IPS-NIHi11 (cell line): ENCODE measurements around the gene GAS2L1.

Experiments used
- DNase-seq: peaks from one replicate; pipeline ENCODE4 v3.0.0; 2012; ENCODE audit warnings: mixed read lengths, low spot score

Gene GAS2L1

DNA sequence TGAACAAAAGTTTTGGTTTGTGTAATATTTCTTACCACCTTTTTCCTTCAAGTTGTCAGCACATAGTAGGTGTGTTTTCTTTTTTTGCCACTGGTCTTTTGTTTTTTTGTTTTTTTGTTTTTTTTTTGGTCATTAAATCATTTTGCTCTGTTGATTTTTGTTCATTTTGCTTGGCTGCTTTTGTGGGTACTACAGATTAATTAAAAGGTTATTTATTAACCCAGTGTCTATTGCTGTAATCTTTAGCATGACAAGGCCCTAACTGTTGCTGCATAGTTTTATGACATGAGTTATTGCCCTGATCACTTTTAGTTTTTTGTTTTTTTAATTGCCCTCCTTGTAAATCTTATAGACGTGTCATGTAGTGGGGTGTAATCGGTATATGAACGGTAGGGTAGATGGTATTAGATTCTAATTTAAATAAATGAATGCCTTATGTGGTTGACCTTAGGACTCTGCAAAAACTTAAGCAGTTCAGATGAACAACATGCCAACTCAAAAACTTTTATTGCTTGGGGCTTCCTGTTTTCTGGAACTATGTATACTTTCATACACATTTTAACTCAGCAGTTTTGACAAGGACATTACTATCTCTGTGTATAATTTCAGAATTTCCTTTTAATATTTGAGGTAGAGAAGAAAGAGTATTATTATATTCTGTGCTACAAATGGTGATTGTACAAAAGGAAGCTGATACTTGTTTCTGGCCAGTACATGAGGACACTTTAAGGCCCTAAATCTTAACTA, 30.5 kb upstream of the GAS2L1 start:
- no peak for DNase-seq

DNA sequence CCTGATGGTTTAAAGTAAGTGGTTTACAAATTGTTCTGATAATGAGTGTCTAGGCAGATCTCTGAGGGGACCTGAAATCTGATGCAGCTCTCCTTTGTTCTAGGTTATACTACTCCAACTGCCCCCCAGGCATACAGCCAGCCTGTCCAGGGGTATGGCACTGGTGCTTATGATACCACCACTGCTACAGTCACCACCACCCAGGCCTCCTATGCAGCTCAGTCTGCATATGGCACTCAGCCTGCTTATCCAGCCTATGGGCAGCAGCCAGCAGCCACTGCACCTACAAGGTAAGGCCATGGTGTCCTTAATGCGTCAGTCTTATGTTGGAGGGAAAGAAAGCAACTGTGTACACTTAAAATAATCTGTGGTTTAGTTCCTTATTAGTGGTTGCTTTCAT, 28.5 kb upstream of the GAS2L1 start:
- no peak for DNase-seq

DNA sequence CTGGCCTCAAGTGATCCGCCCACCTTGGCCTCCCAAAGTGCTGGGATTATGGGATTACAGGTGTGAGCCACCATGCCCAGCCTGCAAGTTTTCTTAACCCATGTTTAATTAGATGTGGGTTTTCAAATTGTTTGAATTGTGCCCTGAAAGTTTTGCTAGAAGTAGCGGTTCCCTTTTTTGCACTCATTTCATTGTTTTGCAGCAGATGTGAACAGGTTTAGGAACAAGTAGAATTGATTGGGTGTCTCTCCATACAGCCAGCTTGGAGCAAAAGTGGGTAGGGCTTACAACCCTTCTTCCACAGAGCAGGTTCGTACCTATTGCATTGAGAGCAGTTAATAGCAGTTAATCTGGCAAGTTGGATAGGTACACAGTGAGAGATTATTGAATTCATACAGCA, 22.3 kb upstream of the GAS2L1 start:
- no peak for DNase-seq

DNA sequence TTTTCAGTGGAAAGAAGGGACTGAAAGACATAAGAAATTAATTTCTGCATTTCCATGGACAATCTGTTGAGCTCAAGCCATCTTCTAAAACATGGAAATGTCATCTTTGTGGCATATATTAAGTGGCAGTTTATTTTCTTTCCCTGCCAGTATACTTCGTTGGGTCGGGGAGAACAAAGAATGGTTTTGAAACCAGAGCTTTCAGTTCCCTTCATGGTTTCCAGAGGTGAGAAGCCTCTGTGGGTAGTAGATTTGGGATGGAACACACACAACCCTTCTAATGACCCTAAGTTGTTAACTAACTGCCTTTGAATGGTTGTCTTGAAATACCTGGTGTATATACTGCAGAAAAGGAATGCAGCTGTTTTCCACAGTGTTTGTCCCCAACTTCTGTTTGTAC, 17.6 kb upstream of the GAS2L1 start:
- no peak for DNase-seq

DNA sequence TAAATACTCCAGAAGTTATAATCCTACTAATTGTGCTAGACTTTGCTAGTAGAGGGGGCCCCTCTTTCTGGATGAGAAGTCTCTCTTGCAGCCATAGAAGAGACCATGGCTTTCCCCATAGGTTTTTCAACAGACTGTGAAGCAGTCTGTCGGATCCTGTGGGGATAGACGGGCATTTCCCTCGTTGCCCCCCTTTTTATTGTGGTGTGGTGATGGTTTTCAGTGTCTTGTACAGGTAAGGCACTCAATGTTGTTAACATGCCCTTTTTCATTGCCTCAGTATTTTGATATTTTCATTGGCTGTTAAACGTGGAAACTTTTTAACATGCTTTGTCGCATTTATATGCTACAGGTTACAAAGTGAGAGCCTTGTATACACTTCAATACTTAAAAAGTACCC, 16.4 kb upstream of the GAS2L1 start:
- DNase-seq = no peak

DNA sequence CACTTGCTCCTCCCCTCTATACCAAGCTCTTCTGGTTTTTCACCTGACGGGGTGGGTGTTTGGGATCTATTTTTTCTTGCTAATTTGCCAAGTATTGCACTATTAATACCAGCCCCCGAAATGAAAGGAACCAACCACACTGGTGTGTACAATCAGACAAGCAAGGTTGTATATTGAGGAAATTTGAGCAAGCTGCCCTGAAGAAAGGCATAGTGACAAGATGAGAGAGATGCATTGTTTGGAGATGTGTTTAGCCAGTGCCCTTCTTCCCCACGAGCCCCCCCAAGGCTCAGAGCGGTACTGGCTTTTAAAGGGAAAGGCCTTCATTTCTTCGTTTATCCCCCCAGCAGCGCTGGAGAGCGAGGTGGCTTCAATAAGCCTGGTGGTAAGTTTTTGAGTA, 15.2 kb upstream of the GAS2L1 start:
- DNase-seq = no peak

DNA sequence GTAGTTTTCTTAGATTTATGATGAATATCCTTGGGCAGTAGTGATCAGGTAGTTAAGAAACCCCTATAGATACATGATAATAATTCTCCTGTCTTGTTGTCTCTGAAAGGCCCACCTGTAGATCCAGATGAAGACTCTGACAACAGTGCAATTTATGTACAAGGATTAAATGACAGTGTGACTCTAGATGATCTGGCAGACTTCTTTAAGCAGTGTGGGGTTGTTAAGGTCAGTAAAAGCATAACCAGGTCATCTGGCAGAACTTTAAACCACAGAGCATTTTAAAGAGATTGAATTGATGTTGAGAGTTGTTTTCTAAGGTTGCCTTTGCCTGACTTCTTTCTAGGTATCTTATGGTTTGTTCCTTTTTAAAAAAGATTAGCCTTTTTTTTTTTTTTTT, 14.1 kb upstream of the GAS2L1 start:
- DNase-seq = no peak

DNA sequence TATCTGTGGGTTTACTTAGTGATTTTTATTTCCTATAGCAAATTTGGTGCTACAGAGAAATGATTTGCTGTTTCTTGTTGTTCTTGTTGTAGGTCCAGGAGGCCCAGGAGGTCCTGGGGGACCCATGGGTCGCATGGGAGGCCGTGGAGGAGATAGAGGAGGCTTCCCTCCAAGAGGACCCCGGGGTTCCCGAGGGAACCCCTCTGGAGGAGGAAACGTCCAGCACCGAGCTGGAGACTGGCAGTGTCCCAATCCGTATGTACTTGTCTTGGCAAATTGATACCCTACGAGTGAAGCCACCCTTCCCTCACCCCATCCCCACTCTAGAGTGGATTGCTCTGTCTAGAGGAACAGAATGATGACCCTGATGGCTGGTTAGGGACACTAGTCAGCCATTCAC, 7.8 kb upstream of the GAS2L1 start:
- DNase-seq = no peak

DNA sequence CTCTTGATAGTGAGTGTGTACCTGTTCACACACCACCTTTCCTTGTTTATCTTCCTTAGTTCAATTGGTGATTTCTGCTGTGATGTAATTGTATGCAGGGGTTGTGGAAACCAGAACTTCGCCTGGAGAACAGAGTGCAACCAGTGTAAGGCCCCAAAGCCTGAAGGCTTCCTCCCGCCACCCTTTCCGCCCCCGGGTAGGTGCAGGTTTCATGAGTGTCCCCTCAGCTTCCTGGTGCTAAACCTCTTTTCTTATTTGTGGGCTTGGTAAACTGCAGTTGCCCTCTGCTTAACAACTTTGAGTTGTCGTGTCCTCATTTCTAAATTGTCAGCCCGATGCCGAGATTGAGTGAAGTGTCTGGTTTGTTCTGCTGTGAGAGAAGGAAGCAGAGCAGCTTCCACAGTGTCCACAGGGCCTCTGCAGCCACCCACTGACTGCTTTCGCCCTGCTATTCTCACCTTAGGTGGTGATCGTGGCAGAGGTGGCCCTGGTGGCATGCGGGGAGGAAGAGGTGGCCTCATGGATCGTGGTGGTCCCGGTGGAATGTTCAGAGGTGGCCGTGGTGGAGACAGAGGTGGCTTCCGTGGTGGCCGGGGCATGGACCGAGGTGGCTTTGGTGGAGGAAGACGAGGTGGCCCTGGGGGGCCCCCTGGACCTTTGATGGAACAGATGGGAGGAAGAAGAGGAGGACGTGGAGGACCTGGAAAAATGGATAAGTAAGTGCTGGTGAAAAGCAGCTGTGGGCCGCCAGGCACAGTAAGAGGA, 7.1 kb upstream of the GAS2L1 start:
- no peak for DNase-seq

DNA sequence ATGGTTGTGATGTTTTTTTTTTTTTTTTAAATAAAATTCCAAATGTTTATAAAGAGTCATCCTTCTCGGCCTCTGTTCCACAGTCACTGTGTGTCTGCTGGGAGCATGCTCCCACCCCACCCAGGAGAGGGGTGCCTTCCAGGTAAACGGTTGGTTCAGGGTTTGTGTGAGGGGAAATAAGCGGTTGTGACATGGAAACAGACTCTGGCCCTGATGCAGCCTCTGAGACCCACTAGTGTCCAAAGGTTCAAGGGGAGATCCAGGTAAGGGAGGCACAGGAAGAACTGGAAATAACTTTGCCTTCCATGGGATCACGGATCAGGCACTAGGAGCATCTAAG, 6.0 kb upstream of the GAS2L1 start:
- no peak for DNase-seq

DNA sequence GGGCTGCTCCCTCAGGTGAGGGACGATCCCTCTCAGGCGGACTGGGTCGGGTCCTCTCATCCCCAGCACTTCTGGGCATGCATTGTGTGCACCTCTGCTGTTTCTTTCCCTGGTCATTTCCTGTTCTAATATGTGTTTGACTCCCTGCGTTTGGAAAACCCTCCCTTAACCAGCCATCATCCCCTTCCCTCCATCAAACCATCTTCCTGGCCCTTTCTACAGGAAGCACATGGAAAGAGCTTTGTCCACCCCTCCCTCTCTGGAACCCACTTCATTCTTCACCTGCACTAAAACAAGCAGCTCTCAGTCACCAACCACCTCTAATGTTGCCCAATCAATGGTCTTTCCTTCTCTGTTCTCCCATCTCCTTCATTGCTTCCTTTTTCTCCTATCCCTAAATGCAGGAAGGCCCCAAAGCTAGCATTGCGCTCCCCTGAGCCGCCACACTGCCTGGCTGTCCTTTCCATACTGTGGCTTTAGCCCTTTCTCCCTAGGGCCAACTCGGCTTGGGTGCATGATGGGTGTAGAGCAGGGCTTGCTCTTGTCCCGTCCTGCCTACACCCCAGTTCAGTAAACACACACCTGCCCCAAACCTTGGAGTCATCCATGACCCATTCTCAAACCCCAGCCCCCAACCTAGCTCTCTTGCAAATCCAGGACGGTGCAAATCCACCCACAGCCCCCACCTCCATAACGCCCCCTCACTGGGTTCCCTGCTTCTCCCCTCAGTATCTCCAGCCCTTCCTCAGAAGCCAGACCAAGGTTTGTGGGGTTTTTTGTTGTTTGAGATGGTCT, 5.4 kb upstream of the GAS2L1 start:
- no peak for DNase-seq

DNA sequence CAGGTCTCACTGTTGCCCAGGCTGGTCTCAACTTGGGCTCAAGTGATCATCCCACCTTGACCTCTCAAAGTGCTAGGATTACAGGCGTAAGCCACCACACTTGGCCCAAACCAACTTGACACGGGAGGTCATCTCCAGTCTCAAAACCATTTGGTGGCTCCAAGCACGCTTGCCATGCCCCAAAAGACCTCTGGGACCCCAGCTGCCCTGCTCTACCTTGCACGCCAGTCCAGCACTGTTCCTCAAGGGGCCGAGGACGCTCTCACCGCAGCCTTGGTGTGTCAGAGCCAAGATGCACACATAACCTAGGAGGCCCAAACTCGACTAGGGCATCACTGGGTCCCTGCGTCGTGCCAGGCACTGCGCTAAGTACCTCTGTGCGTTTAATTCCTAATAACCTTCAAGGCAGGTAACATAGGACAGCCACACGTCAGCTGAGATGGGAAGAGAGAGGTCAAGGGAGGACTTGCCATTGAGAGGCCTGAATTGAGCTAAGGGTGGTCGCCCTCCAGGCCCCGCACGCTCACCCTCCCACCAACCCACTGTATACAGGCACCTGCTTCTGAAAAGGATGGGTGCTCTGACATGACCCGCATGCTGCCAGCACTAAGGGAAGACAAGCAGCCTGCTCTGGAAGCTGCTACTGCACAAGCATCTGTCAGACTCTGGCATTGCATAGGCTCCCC, 4.6 kb upstream of the GAS2L1 start:
- DNase-seq = no peak

DNA sequence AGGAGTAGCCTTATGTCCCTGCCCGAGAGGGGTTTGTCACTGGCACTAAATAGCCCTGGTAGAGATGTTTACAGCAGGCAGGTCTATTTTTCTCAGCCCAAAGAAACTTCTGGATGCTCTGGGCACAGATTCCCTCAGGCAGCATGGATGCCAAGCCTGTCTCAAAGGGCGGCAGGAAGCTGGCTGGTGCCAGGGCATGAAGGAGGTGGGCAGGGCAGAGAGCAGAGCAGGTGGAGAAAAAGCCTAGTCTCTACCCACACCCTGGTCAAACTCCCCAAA, 4.1 kb upstream of the GAS2L1 start:
- no peak for DNase-seq

DNA sequence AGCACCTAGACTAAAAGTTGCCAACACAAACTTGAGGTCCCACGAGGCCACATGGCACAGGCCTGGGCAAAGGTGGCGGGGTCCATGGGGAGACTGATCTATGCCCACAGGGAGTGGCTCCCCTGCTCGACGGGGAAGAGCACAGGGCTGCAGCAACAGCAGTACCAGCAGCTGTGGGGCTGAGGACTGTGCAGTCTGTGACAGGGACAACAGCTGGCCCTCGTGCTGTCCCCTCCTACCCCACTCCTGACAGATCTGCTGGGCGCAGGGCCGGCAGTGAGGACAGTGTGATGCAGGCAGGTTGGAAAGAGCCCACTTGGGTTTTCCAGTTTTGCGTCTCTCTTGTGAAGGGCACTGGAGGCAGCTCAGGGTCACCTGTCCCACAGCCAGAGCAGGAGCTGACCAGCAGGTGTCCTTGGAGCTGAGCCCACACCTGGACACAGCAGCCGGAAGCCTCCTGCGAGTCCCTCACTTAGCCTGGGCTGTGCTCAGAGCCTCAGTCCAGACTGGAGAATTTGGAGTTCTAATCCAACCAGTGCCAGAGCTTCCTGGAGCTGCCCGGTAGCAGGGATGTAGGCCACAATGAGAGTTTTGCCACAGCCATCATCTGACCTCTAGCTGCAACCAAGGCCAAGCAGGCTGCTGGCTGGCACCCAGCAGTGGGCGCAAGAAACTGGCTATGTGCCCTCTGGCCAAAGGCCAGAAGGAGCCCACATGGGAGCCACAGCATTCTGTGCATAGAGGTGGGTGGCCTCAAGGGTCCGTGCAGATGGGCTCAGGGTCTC, 3.6 kb upstream of the GAS2L1 start:
- DNase-seq = no peak

DNA sequence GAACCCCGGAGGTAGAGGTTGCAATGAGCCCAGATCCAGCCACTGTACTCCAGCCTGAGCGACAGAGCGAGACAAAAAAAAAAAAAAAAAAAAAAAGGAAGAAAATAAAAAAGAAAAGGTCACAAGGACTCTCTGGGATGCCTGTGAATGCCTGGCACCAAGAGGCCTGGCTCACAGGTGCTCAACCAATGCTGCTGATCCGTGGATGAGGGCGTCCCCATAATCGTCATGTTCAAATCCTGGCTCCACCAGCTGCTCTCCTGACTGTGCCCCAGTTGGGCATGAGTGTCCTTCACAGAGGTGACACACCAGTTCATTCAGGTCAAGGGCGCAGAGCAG, 645 bp upstream of the GAS2L1 start:
- DNase-seq = no peak

DNA sequence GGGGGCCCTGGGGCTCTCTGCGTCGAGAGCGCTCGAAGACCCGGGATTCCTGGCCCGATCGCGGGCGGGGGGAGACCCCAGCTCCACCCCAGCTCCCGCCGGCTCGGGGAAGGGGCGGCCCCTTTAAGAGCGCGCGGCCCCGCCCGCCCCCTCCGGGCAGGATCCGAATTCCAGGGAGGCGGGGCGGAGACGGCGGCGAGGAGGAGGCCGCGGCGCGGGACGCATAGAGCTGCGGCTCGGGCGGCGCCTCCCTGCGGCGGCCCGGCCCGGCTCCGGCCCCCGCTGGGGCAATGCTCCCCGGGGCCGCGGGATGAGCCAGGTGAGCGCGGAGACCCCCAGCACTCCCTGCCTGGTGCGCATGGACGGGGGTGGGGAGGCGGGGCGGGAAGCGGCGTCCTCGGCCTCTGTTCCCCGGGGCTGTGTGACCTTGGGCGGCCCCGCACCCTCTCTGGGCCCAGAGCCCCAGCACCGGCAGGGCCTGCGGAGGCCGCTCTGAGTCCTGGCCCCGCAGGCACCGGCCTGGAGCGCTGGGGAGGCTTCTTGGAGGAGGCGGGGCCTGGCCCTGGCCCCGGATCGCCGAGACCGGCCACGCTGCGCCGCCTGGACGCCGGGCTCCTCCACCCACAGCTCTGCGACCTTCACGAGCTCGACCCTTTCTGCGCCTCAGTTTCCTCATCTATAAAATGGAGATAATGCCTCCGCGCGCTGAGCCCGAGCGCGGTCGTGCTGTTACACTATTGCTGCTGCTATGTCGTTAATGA, 565 bp downstream of the GAS2L1 start:
- peak; percentile 89 for DNase-seq

DNA sequence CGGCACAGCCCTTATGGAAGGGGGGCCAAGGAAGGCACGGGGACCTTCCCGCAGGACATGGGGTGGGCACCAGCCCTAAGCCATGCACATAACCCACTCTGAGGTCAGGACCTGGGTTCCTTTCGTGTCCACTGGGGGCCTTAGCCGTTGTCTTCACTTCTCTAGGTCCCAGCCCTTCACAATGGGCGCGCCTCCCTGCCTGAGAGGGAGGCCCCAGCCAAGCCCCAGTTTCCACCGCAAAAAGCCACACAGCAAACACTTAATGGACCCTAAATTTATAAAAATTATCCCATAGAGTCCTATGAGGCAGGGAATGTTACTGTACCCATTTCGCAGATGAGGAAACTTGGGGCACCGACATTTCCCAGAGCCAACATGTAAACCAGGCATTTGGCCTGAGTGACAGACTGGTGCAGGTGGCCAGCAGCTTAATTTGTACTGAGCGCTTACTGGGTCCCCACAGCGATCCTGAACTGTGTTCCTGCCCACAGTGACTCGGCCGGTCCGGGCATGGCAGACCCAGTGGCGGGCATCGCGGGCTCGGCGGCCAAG, 1.2 kb downstream of the GAS2L1 start:
- no peak for DNase-seq

DNA sequence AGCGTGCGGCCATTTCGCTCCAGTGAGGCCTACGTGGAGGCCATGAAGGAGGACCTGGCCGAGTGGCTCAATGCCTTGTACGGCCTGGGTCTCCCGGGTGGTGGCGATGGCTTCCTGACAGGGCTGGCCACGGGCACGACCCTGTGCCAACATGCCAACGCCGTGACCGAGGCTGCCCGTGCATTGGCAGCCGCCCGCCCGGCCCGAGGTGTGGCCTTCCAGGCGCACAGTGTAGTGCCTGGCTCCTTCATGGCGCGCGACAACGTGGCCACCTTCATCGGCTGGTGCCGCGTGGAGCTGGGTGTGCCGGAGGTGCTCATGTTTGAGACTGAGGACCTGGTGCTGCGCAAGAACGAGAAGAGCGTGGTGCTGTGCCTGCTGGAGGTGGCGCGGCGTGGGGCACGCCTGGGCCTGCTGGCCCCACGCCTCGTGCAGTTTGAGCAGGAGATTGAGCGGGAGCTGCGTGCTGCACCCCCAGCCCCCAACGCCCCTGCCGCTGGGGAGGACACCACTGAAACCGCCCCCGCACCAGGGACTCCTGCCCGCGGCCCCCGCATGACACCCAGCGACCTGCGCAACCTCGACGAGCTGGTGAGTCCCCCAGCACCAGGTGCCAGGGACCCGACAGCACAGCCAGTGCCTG, 1.8 kb downstream of the GAS2L1 start:
- no peak for DNase-seq

DNA sequence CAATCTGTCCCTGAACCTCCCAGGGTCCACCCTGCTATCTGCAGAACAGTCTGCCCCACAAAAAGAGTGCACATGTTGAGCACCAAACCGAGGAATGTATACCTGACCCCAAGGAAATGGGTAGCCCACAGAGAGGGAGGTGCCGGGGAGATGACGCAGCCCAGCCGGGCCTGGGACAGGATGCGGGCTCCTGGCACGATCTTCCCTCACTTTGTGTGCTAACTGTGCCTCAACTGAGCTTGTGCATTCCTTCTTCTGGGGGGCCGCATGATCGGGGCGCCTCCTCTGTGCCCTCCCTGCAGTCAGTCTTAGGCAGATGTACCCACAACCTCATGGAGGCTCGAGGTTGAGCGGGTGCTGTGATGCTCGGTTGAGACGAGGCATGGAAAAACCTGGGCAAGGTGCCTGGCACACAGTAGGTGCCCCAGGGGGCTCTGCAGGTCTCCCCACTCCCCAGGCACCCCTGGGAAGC, 2.4 kb downstream of the GAS2L1 start:
- DNase-seq = no peak

DNA sequence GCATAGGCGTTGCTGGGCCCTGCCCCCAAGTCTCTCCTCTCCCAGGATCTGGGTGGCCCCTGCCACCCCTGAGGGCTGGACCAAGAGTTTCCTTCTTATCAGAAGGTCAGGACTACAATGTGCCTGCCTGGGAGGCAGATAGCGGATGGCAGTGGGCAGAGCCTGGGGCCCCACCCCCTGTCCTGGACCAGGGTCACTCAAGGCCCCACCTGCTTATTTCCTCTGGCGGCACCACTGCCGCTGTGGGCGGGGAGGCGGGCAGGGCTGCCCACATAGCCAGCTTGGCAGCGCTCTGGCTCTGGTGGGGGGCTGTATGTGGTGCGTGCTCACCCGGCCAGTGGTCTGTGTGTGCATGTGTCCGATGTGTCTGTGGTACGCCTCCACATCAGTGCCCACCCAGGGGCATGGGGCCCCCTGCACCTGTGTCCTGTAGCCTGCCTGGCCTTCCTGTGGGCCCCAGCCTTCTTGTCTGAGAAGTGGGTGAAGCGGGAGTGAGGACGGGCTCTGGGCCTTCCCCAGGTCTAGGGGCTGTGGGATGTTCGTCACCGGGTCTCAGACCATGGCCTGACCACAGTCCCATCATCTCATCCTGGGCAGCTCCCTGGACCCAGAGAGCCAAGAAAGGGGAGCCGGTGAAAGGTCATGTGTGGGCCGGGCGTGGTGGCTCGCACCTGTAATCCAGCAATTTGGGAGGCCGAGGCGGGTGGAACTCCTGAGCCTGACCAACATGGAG, 3.0 kb downstream of the GAS2L1 start:
- no peak for DNase-seq
